ENCODE data around the gene CDH24. TPM values are rescaled to one million over a fixed set of nuclear protein-coding genes. Genes with fewer than 3 reads are reported as not detected.

Gene CDH24
- polyA plus RNA-seq, 1 donor (not counting 4 experiments of a cell fraction or from before 2014, with no cell fraction given), result 3.9 TPM

GRCh38 chr14:23053426-23053825, 3.9 kb downstream of the CDH24 start:
- dilution Hi-C loops (cut with MboI; ENCODE audit: extremely low pct_ligation_motif_present, low sequenced_read_pairs), result no loop called here
- Histone ChIP-seq H3K4me1 (ENCODE audit: control insufficient read depth, extremely low read depth, insufficient read depth, low read length) (peaks cover 25% of the 10 kb centered on the region), H3K27ac (ENCODE audit: control insufficient read depth, insufficient read depth, low read length) (no peak overlapping the region), H3K9me3 (ENCODE audit: control insufficient read depth, low read depth, low read length) (no peaks in the 10 kb centered on the region), H3K36me3 (ENCODE audit: control insufficient read depth in 2 of 2, extremely low read depth in 1 of 2, insufficient read depth in 2 of 2, low read length in 2 of 2) (no peaks in the 10 kb centered on the region), H3K4me3 (ENCODE audit: control insufficient read depth in 2 of 3, extremely low read depth in 1 of 3, insufficient read depth in 2 of 3, low read depth in 1 of 3, low read length in 3 of 3) (no peak overlapping the region), H3K9ac (ENCODE audit: control insufficient read depth, extremely low read depth, insufficient read depth, low read length) (no peak overlapping the region), H3K27me3 (ENCODE audit: control insufficient read depth, extremely low read depth, insufficient read depth, low read length) (no peaks in the 10 kb centered on the region), H3K79me2 (ENCODE audit: control insufficient read depth, insufficient read depth, low read length) (no peaks in the 10 kb centered on the region), H4K20me1 (ENCODE audit: control insufficient read depth, extremely low read depth, insufficient read depth, low read length) (no peaks in the 10 kb centered on the region), H3K9me1 (ENCODE audit: control insufficient read depth, extremely low read depth, insufficient read depth, low read length) (no peaks in the 10 kb centered on the region), H2AFZ (ENCODE audit: control insufficient read depth, low read length) (no peak overlapping the region), H3K4me2 (ENCODE audit: control insufficient read depth, extremely low read depth, insufficient read depth, low read depth, low read length) (no peak overlapping the region)
- no peak for TF ChIP-seq EZH2 (IDR thresholded peaks at IDR 0.05; ENCODE audit: low read length)
- TF ChIP-seq CTCF (optimal IDR thresholded peaks at IDR 0.05 in 1 of 3, IDR thresholded peaks at IDR 0.05 in 1 of 3, conservative IDR thresholded peaks at IDR 0.05 in 1 of 3; ENCODE audit: extremely low read depth in 1 of 3, insufficient read depth in 2 of 3, low read length in 3 of 3), result no peak
- DNase-seq (ENCODE audit: low read depth, low spot score), result no peak
- no peak for FAIRE-seq

GRCh38 chr14:23052671-23053070, 4.6 kb downstream of the CDH24 start:
- Histone ChIP-seq H4K20me1 (ENCODE audit: control insufficient read depth, extremely low read depth, insufficient read depth, low read length) (no peaks in the 10 kb centered on the region), H2AFZ (ENCODE audit: control insufficient read depth, low read length) (peak overlapping the region; percentile 22), H3K27me3 (ENCODE audit: control insufficient read depth, extremely low read depth, insufficient read depth, low read length) (no peaks in the 10 kb centered on the region), H3K9me3 (ENCODE audit: control insufficient read depth, low read depth, low read length) (no peaks in the 10 kb centered on the region), H3K36me3 (ENCODE audit: control insufficient read depth in 2 of 2, extremely low read depth in 1 of 2, insufficient read depth in 2 of 2, low read length in 2 of 2) (no peaks in the 10 kb centered on the region), H3K9ac (ENCODE audit: control insufficient read depth, extremely low read depth, insufficient read depth, low read length) (no peak overlapping the region), H3K4me3 (ENCODE audit: control insufficient read depth in 2 of 3, extremely low read depth in 1 of 3, insufficient read depth in 2 of 3, low read depth in 1 of 3, low read length in 3 of 3) (no peak overlapping the region), H3K9me1 (ENCODE audit: control insufficient read depth, extremely low read depth, insufficient read depth, low read length) (no peaks in the 10 kb centered on the region), H3K4me1 (ENCODE audit: control insufficient read depth, extremely low read depth, insufficient read depth, low read length) (peaks cover 21% of the 10 kb centered on the region), H3K79me2 (ENCODE audit: control insufficient read depth, insufficient read depth, low read length) (no peaks in the 10 kb centered on the region), H3K27ac (ENCODE audit: control insufficient read depth, insufficient read depth, low read length) (no peak overlapping the region), H3K4me2 (ENCODE audit: control insufficient read depth, extremely low read depth, insufficient read depth, low read depth, low read length) (no peak overlapping the region)
- DNase-seq (ENCODE audit: low read depth, low spot score) (no peak), FAIRE-seq (no peak)
- dilution Hi-C loops (cut with MboI; ENCODE audit: extremely low pct_ligation_motif_present, low sequenced_read_pairs), result no loop called here
- TF ChIP-seq EZH2 (IDR thresholded peaks at IDR 0.05; ENCODE audit: low read length), result no peak
- no peak for TF ChIP-seq CTCF (optimal IDR thresholded peaks at IDR 0.05 in 1 of 3, IDR thresholded peaks at IDR 0.05 in 1 of 3, conservative IDR thresholded peaks at IDR 0.05 in 1 of 3; ENCODE audit: extremely low read depth in 1 of 3, insufficient read depth in 2 of 3, low read length in 3 of 3)
